HG02885 (cell line): ENCODE measurements around the gene CAPN1.
"Not testable (repeated sequence)": the region's sequence is repeated elsewhere in the genome, so short reads cannot be mapped to it uniquely, and the experiment has no call there.

Experiments
- ATAC-seq: cut with Tn5 transposase; IDR thresholded peaks from one replicate; pipeline ENCODE4 v1.9.1; 2021; ENCODE audit warnings: mild to moderate bottlenecking; ENCODE audit not compliant: unreplicated experiment, poor library complexity

Gene CAPN1

GRCh38 chr11:65248184-65248710, 66.5 kb downstream of the CAPN1 start:
- ATAC-seq = not testable (repeated sequence)

- no peak for ATAC-seq
Measured at GRCh38 chr11:65251476-65251875, 69.7 kb downstream of the CAPN1 start.

- ATAC-seq = no peak
Measured at GRCh38 chr11:65254724-65255123, 73.0 kb downstream of the CAPN1 start.

GRCh38 chr11:65258988-65259387, 77.3 kb downstream of the CAPN1 start:
- no peak for ATAC-seq

- no peak for ATAC-seq
Measured at GRCh38 chr11:65260302-65260701, 78.6 kb downstream of the CAPN1 start.

GRCh38 chr11:65260756-65261590, 79.2 kb downstream of the CAPN1 start:
- peak; percentile 34 for ATAC-seq
